ENCODE data around the gene DHX58. TPM values are rescaled to one million over a fixed set of nuclear protein-coding genes. Genes with fewer than 3 reads are reported as not detected.

Gene DHX58
- total RNA-seq, 2 experiments from 2014 or later = 23.8 to 31.1 TPM

DNA sequence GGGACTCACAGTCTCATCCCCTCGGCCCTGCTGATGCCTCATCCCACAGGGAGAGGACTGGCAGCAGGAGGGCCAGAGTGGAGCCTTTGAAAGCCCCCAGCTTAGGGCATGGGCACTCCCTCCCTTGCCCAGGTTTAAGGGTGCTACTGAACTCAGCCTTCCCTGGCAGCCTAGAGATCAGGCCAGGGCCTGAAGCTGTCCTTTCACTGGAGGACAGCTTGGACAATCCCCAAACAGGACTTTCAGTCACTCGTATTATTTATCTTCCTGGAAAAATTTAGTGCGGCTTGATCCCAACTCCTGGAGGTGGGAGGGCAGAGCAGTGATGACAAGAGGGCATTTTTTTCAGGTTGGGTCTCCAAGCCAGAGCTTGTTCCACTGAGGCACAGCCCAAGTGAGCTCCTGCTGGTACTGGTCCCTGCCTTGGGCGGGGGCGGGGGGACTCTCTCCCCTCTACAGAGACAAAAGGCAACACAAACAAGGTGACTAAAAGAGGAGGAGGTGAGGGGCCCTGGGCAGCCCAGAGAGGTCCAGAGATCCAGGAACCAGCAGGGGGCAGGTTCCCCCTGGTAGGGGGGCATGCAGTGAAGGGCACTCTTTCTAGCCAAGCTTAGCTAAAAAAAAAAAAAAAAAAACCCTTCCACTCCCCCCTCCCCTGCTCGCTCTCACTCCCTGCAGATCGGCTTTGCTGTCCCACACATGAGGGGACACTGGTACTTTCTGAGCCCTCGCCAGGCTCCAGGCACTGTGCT, 16.0 kb downstream of the DHX58 start:
- no peak for ATAC-seq
- POLR2A ChIA-PET = interaction anchor here (0.6 kb wide), 1 partner anchor 152 kb away, joined by 3 read pairs; no protein-coding TSS in a partner anchor
- peaks cover 17% of the 10 kb centered on the region for H3K27me3 Mint-ChIP-seq
- H3K4me1 Mint-ChIP-seq = peaks cover 8% of the 10 kb centered on the region
- CTCF ChIA-PET = interaction anchor here (0.5 to 1.7 kb wide), 3 partner anchors 53 to 265 kb away, joined by 3 to 5 read pairs (median 3); no protein-coding TSS in a partner anchor
- no peak overlapping the region for H3K4me3 Mint-ChIP-seq
- H3K36me3 Mint-ChIP-seq (ENCODE audit: low read depth) = no peaks in the 10 kb centered on the region
- no peaks in the 10 kb centered on the region for H3K9me3 Mint-ChIP-seq (ENCODE audit: low read depth)
- no peak overlapping the region for H3K27ac Mint-ChIP-seq
- intact Hi-C loops (cut with DNase I, micrococcal nuclease) = no loop called here
- no peak for DNase-seq

GRCh38 chr17:42094375-42095069, 18.0 kb downstream of the DHX58 start:
- H3K4me1 Mint-ChIP-seq = peaks cover 8% of the 10 kb centered on the region
- H3K4me3 Mint-ChIP-seq = no peak overlapping the region
- ChIA-PET CTCF (interaction anchor here (0.6 kb wide), 1 partner anchor 430 kb away, joined by 3 read pairs; no protein-coding TSS in a partner anchor), POLR2A (interaction anchor here (0.6 kb wide), 1 partner anchor 12 kb away, joined by 6 read pairs; no protein-coding TSS in a partner anchor)
- no peaks in the 10 kb centered on the region for H3K36me3 Mint-ChIP-seq (ENCODE audit: low read depth)
- H3K27me3 Mint-ChIP-seq = peaks cover 17% of the 10 kb centered on the region
- no peak overlapping the region for H3K27ac Mint-ChIP-seq
- intact Hi-C loops (cut with DNase I, micrococcal nuclease) = no loop called here
- DNase-seq (no peak), ATAC-seq (no peak)
- H3K9me3 Mint-ChIP-seq (ENCODE audit: low read depth) = no peaks in the 10 kb centered on the region

DNA sequence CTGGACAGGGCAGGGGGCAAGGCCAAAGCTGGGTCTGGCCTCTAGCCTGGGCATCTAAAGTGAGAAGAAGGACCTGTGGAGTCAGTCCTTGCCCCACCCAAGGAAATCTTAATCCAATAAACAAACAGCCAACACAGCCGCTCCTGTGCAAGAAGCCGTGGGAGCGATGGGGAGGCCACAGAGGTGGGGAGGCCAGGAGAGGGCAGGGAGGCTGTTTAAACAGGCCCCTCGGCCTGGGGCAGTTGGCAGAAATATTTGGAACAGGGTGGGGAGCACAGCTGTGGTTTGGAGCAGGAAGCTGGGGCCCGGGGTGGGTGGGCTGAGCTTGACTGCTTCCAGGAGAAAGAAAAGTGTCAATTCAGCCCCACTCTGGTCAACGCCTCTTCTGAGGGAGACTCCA, 19.6 kb downstream of the DHX58 start:
- Mint-ChIP-seq H3K27me3 (peaks cover 18% of the 10 kb centered on the region), H3K9me3 (ENCODE audit: low read depth) (no peaks in the 10 kb centered on the region), H3K4me1 (peaks cover 6% of the 10 kb centered on the region), H3K27ac (no peak overlapping the region), H3K36me3 (ENCODE audit: low read depth) (no peaks in the 10 kb centered on the region), H3K4me3 (no peak overlapping the region)
- intact Hi-C loops (cut with DNase I, micrococcal nuclease) = no loop called here
- POLR2A ChIA-PET = no interaction called here
- CTCF ChIA-PET = interaction anchor here (0.8 kb wide), 1 partner anchor 66 kb away, joined by 3 read pairs; no protein-coding TSS in a partner anchor
- DNase-seq (no peak), ATAC-seq (no peak)

GRCh38 chr17:42090964-42091790, 21.3 kb downstream of the DHX58 start:
- peaks cover 6% of the 10 kb centered on the region for H3K27me3 Mint-ChIP-seq
- intact Hi-C loops (cut with DNase I, micrococcal nuclease) = no loop called here
- no peaks in the 10 kb centered on the region for H3K9me3 Mint-ChIP-seq (ENCODE audit: low read depth)
- H3K27ac Mint-ChIP-seq = no peak overlapping the region
- H3K36me3 Mint-ChIP-seq (ENCODE audit: low read depth) = no peaks in the 10 kb centered on the region
- ATAC-seq (no peak), DNase-seq (no peak)
- no peaks in the 10 kb centered on the region for H3K4me1 Mint-ChIP-seq
- no peak overlapping the region for H3K4me3 Mint-ChIP-seq
- CTCF ChIA-PET = interaction anchor here (0.6 to 1.1 kb wide), 2 partner anchors 10 to 501 kb away, joined by 3 to 6 read pairs; no protein-coding TSS in a partner anchor
- POLR2A ChIA-PET = no interaction called here

DNA sequence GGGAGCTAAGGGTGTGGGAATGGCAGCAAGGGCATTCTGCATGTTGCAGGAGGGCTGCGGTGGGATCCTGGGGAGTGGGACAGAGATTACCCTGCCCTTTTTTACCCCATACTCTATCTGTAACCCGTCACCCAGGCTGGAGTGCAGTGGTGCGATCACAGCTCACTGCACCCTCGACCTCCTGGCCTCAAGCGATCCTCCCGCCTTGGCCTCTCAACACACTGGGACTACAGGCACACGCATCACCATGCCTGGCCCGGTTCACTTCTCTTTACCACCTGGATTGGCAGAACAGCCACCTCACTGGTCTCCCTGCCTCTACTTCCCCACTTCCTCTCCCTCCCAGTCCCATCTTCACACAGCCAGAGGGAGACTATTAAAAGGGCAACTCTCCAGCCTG, 23.8 kb downstream of the DHX58 start:
- H3K27ac Mint-ChIP-seq = no peak overlapping the region
- ChIA-PET CTCF (no interaction called here), POLR2A (no interaction called here)
- no peak for DNase-seq
- H3K36me3 Mint-ChIP-seq (ENCODE audit: low read depth) = no peaks in the 10 kb centered on the region
- H3K4me3 Mint-ChIP-seq = no peak overlapping the region
- no peaks in the 10 kb centered on the region for H3K4me1 Mint-ChIP-seq
- no peak for ATAC-seq
- intact Hi-C loops (cut with DNase I, micrococcal nuclease) = no loop called here
- no peaks in the 10 kb centered on the region for H3K9me3 Mint-ChIP-seq (ENCODE audit: low read depth)
- peaks cover 4% of the 10 kb centered on the region for H3K27me3 Mint-ChIP-seq

DNA sequence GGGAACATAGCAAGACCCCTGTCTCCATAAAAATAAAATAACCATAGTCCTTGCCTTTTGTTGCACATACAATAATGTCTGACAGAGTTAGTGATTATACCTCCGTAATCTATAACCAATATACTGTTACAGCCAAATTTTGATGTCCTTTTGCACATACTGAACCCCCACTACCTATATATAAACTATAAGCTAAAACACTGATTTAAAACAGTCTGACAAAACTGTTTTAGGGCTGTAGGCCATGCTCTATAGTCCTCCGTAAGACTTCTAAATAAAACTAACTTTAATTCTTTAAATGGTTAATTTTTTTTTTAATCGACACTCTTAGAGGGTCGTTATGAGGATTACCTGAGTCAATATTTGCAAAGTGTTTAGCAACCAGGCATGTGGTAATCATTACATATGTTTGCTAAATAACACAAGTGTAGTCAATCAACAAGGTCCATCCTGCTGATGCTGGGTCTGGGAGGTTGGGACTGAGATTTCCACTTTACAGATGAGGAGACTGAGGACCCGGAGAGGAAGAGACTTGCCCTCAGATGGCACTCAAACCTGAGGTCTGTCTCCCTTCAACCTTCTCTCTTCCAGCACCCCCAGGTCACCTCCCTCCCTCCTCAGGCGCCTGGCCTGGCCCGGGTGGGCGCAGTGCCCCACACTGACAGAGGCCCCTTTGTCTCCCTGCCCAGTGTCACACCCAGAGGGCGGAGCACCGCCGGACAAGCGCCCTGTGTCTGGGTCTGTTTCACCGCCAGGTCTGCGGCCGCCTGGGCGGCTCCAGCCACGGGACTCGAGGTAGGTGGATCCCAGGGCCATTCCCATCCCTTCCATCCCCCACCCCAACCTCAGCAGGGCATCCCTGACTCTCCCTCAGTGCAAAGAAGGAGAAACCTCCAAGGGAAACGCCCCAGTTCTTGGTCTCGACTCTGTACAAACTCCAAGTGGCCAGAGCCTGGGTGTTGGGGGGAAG, 24.5 kb downstream of the DHX58 start:
- POLR2A ChIA-PET = no interaction called here
- intact Hi-C loops (cut with DNase I, micrococcal nuclease) = no loop called here
- CTCF ChIA-PET = interaction anchor here (0.6 to 0.9 kb wide), 3 partner anchors 20 to 628 kb away, joined by 3 to 4 read pairs (median 3); no protein-coding TSS in a partner anchor
- Mint-ChIP-seq H3K27ac (no peak overlapping the region), H3K27me3 (peaks cover 4% of the 10 kb centered on the region), H3K36me3 (ENCODE audit: low read depth) (no peaks in the 10 kb centered on the region), H3K9me3 (ENCODE audit: low read depth) (no peaks in the 10 kb centered on the region), H3K4me1 (no peaks in the 10 kb centered on the region), H3K4me3 (no peak overlapping the region)
- no peak for DNase-seq
- ATAC-seq = no peak

DNA sequence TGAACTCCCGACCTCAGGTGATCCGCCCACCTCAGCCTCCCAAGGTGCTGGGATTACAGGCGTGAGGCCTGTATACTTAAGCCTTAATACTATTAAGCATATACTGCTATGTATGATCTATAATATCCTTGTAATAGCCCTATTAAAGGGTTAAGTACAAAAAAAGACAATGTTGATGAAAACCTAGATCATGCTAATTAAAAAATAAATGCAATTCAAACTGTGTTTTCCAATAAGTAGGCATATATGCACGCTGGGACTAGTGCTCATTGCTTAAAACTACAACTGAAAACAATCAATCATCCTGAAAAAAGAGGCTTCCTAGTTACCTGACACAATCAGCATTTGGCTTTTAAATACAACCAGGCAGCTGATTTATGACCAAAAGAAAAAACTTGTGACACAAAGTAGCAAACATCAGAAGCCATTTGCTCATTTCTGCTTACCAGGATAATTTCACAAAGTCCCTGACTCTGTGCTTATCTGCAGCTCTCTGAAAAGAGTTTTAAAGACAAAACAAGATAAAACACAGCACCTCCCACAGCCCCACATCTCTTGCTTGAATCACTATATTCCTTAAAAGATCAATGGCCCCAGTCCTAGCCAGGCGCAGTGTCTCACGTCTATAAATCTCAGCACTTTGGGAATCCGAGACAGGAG, 25.3 kb downstream of the DHX58 start:
- no peak overlapping the region for H3K4me3 Mint-ChIP-seq
- no peak for ATAC-seq
- POLR2A ChIA-PET = no interaction called here
- intact Hi-C loops (cut with DNase I, micrococcal nuclease) = no loop called here
- H3K27ac Mint-ChIP-seq = no peak overlapping the region
- CTCF ChIA-PET = interaction anchor here (0.6 to 0.9 kb wide), 3 partner anchors 19 to 628 kb away, joined by 3 to 4 read pairs (median 3); no protein-coding TSS in a partner anchor
- H3K9me3 Mint-ChIP-seq (ENCODE audit: low read depth) = no peaks in the 10 kb centered on the region
- H3K36me3 Mint-ChIP-seq (ENCODE audit: low read depth) = no peaks in the 10 kb centered on the region
- H3K4me1 Mint-ChIP-seq = no peaks in the 10 kb centered on the region
- H3K27me3 Mint-ChIP-seq = peaks cover 2% of the 10 kb centered on the region
- no peak for DNase-seq

DNA sequence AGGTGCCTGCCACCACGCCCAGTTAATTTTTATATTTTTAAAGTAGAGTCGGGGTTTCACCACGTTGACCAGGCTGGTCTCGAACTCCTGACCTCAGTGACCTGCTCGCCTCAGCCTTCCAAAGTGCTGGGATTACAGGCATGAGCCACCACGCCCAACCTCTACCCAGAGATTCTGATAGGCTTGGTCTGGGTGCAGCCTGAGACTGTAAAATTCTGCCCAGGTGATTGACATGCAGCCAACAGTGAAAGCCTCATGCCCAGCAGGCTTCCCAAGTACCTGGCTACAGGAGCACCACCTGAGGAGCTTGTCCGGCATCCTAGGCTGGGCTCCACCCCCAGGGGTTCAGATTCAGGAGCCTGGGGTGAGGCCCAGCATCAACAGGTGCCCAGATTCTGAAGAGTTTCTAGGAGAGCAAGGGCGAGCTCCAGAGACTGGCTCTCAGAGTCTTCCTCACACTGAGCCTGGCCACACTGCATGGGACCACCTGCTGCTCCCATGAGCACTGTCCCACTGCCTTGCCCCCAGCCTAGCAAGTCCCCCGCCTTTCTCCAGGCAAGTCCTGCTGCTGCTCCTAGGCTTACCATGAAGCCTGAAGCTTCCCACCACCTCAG, 30.9 kb downstream of the DHX58 start:
- no peaks in the 10 kb centered on the region for H3K36me3 Mint-ChIP-seq (ENCODE audit: low read depth)
- no peak overlapping the region for H3K27ac Mint-ChIP-seq
- no peak overlapping the region for H3K4me3 Mint-ChIP-seq
- ChIA-PET POLR2A (no interaction called here), CTCF (interaction anchor here (1.7 kb wide), 1 partner anchor 14 kb away, joined by 10 read pairs; no protein-coding TSS in a partner anchor)
- no peak for DNase-seq
- H3K4me1 Mint-ChIP-seq = no peaks in the 10 kb centered on the region
- no peaks in the 10 kb centered on the region for H3K27me3 Mint-ChIP-seq
- no peaks in the 10 kb centered on the region for H3K9me3 Mint-ChIP-seq (ENCODE audit: low read depth)
- intact Hi-C loops (cut with DNase I, micrococcal nuclease) = no loop called here
- ATAC-seq = no peak

DNA sequence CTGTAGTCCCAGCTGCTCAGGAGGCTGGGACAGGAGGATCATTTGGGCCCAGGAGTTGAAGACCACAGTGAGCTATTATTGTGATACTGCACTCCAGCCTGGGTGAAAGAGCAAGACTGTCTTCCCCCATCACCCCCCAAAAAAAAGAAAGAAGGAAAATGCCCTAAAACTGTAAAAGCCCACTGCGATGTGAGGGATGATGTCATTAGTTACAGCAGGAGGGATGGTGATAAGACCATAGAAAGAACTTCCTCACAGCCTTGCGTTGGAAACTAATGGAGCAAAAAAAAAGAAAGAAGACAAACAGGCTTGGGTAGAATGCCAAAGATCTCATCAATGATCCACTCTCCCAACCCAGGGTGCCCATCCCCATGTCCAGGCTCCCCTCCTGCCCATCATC, 33.0 kb downstream of the DHX58 start:
- no peaks in the 10 kb centered on the region for H3K36me3 Mint-ChIP-seq (ENCODE audit: low read depth)
- ATAC-seq (no peak), DNase-seq (no peak)
- ChIA-PET CTCF (interaction anchor here (1.1 to 1.7 kb wide), 2 partner anchors 12 to 14 kb away, joined by 3 to 10 read pairs; no protein-coding TSS in a partner anchor), POLR2A (interaction anchor here (0.6 kb wide), 1 partner anchor 209 kb away, joined by 6 read pairs; the partner anchor contains the start of gene STAT5A)
- no peaks in the 10 kb centered on the region for H3K4me1 Mint-ChIP-seq
- intact Hi-C loops (cut with DNase I, micrococcal nuclease) = no loop called here
- H3K9me3 Mint-ChIP-seq (ENCODE audit: low read depth) = no peaks in the 10 kb centered on the region
- H3K27me3 Mint-ChIP-seq = no peaks in the 10 kb centered on the region
- H3K27ac Mint-ChIP-seq = no peak overlapping the region
- H3K4me3 Mint-ChIP-seq = no peak overlapping the region
